HG03571 (cell line): Measurements from ENCODE around the gene ZNF319.

Experiments used
- ATAC-seq: cut with Tn5 transposase; IDR thresholded peaks from one replicate; pipeline ENCODE4 v1.9.1; 2021; ENCODE audit not compliant: unreplicated experiment

The ZNF319 gene

DNA sequence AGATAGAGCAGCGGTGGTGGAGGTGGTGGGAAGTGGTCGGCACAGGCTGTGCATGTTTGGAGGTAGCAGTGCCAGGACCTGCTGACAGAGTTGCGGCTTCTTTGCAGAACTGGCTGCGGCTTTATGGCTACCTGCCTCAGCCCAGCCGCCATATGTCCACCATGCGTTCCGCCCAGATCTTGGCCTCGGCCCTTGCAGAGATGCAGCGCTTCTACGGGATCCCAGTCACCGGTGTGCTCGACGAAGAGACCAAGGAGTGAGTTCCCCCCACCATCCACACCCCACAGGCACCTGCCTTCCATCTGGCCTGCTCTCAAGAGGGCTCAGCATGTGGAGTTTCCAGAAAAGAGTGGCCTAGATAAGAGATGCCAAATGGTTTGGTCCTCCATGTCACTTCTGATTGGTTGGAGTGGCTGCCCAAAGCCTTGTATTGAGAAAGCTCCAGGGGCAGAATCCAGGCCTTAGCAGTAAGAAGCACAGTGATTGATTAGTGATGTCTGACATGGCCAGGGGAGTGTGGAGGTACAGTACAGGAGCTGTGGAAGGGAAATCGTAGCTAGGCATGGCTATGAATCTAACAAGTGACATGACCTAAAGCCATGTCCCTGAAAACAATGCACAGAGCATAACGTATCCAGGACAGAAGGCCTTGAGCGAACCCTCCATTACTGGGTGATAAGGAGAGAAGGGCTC lies 37.0 kb upstream of the ZNF319 start:
- ATAC-seq = no peak

- no peak for ATAC-seq
Observed at GRCh38 chr16:58036943-58037342, 36.5 kb upstream of the ZNF319 start.

DNA sequence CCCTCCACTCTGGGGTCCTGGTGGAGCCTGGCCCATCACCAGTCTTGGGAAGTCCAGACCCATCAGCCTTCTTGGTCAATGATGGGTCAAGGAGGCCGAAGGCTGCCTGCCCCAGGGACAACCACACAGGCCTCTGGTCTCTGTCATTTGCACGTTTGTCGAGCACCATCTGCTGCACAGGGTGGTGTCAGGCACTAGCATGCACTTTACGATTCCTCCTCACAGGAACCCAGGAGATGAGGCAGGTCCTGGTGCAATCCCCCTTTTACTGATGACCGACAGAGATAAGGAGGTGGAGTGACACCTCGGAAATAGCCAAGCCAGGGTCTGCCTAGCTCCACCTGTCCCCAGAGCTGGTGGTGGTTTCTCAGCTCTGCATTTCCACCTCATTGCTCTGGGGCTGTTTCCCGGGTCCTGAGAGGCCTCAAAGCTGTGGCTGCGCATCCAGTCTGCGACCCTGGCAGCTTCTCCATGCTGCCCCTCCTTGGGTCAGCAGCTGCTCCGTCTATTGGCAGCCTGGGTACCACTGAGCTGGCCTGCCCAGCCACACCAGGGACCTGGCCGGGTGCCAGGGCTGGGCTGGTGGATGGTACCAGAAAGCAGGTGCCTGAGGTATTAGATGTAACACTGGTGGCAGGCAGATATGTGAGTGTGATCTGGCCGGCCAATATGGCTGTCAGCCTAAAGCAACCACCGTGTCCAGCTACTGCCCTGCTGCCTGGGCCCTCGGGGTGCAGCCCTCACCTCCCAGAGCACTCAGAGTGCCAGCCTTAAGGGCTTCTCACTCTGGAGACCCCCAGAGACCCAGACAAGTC lies 35.1 kb upstream of the ZNF319 start:
- ATAC-seq = no peak

GRCh38 chr16:58034774-58035173 lies 34.3 kb upstream of the ZNF319 start:
- ATAC-seq = no peak

GRCh38 chr16:58034128-58034685 lies 33.7 kb upstream of the ZNF319 start:
- no peak for ATAC-seq

GRCh38 chr16:58032710-58033293 lies 32.3 kb upstream of the ZNF319 start:
- no peak for ATAC-seq

DNA sequence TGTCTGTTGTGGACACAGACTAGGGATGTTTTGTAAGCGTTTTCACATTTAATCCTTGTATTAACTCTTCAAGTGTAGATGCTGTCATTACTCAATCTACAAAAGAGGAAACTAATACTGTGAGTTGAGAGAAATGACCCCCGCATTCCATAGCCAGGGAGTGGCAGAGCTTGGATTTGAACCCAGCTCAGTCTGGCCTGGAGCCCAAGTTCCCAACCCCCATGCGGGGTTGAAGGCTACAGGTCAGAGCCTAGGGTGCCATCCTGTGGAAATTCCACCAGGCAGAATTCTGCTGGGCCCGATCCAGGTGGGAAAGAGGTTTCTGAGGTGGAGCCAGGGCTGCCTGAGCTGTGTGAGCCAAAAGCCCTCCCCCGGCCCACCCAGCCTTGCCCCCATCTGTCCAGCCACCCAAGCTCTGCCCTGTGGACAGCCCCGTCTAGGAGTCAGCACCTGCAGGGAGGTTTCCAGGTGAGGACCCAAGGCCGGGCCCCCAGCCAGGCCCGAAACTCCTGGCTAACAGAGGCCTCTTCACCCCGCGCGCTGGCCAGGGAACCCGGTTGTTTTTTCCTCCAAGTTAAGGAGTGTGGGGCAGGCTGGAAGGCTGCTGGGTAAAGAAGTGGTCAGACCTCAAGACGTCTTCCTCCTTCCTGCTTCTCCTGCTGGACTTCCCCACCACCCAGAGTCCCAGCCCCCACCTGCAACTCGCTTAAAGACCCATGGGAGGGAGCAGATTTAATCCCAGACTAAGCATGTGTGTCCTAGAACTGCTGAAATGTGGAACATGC lies 30.7 kb upstream of the ZNF319 start:
- no peak for ATAC-seq

- no peak for ATAC-seq
Observed at GRCh38 chr16:58030136-58030840, 29.8 kb upstream of the ZNF319 start.

GRCh38 chr16:58029410-58029809 lies 28.9 kb upstream of the ZNF319 start:
- ATAC-seq = no peak

DNA sequence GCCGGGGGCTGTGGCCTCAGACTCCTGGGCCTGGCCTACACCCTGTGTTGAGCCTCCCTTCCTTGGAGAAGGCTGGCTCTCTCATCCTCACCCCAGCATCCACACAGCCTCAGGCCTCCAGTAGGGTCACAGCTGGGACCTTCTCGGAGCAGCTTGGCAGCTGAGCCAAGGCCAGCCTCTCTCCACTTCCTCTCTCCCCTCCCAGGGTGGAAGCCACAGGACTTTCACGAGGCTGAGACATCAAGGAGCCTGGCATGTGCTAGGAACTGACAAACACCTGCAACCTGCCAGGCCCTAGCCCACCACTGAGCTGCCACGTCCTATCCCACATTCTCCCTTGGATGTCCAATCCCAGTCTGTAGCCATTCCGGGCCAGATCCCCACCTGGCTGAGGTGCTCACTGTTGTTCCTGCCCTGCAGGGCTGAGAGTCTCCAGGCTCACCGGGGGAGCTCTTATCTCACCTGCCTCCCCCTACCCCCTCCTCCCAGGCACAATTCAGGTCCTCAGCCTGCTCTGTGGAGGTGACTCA lies 28.1 kb upstream of the ZNF319 start:
- ATAC-seq = no peak

- no peak for ATAC-seq
Observed at GRCh38 chr16:58027916-58028455, 27.5 kb upstream of the ZNF319 start.

DNA sequence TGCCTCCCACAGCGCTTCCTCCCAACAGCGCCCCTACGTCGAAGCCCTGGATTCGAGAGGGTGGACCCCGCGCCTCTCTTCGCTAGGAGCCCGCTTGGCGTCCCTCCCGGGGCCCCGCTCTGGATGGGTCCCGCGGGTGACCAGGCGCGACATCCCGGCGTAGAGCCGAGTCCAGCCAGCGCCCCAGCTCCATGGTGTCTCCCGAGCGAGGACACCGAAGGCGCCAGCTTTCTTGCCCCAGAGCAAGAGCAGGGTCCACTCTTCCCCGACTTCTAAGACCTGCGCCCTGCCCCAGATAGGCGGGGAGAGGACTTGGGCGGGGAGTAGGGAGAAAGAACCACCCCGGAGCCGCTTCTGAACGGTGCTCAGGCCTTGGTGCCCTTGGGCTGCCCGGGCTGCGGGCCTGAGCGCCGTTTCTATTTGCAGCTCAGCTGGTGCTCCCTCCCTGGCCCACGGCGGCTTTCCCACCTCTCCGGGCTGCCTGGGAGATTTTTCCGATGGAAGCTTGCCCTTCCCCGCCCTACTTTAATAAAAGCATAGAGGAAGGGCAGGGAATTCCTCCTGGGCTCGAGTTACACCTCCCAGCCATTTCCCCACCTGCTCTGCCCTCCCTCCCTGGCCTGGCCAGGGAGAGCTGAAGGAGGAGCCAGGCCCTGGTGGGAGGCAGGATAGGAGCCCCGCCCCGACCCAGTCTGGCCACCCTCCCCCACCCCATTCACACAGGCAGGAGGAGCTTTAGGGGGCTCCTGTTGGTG lies 26.9 kb upstream of the ZNF319 start:
- ATAC-seq = no peak

- ATAC-seq = no peak
Observed at GRCh38 chr16:58026705-58027160, 26.3 kb upstream of the ZNF319 start.

GRCh38 chr16:58026139-58026704 lies 25.8 kb upstream of the ZNF319 start:
- ATAC-seq = peak; percentile 14

DNA sequence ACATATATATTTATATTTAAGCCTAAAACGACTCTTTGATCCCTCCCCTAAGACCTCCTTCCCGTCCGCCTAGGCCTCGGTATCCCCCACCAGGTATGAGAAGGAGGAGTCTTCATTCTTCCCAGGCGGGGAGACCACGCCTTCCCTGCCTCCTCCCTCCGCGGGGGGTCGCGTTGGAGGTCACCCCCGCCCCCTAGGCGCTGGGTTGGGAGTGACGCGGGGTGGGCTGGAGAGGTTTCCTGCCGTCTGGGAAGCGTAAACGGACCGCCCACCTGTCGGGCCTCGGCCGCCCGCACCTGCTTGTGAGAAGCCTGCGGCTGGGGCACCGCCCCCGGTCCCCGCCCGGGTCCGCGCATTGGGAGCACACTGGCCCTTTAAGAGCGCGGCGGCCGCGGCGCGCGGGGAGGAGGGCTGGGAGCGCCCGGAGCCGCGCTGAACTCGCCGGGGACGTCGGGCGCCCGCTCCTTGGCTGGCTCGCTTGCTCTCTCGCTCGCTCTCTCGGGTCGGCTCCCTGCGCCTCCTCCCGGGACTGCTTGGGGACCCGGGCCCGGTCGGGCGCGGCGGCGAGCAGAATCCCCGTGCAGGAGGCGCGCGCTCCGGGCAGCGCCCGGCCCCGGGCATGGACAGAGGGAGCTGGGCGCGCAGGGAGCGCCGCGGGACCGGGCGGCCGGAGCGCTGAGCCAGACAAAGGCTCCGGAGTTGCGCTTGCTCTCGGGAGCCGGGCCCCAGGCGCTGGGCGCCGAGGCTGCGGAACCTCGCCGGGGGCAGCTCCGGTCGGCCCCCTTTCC lies 25.1 kb upstream of the ZNF319 start, which contains the start of gene MMP15:
Gene MMP15, plus strand, starts transcription at position 404 of the 788 bp plus-strand sequence. CDS start 597 bp downstream, outside the sequence.
- peak; percentile 60 for ATAC-seq

DNA sequence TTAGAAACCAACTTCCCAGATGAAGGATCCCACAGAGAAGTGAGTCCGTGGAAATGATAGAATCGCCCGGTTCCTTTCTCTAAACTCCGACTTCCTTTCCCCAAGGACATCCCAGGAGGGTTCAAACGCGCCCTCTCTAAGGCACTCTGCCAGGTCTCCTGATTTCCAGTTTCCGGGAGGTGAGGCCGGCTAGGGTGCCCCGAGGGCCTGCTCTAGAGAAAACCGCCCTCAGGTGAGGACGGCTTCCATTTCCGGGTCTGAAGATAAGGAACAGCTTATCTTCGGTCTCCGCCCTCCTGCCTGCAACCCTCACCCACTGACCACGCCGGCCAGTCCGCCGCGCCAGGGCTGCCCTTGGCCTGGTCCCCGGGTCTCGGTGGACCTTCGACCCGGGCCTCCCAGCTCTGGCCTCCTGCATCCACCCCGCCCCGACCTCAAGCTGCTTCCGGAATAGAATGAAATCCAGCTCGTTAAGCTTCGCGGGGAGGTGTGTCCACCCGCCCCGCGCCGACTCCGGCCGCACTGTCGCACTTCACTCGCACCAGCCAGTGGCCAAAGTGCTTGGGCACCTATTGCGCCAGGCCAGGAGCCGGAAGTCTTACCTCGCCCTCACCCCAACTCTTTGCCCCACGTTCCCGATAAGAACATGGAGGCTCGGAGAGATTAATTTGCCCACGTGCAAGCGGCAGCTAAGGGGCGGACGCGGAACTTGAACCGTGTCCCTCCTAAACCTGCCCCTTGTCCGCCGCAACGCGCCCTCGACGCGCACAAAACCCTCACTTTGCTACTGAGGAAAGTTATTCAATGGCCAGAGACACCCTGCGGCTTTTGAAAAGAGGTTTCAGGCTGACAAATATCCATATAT lies 24.2 kb upstream of the ZNF319 start:
- ATAC-seq = no peak
